Hippocampal formation (tissue), 2 donors: Measurements from ENCODE around the gene SGIP1.

Experiments
- DNase-seq, 2 donors: peaks; one replicate each; lab custom pipeline; 2025; lab: John Stamatoyannopoulos, UW

Gene SGIP1

DNA sequence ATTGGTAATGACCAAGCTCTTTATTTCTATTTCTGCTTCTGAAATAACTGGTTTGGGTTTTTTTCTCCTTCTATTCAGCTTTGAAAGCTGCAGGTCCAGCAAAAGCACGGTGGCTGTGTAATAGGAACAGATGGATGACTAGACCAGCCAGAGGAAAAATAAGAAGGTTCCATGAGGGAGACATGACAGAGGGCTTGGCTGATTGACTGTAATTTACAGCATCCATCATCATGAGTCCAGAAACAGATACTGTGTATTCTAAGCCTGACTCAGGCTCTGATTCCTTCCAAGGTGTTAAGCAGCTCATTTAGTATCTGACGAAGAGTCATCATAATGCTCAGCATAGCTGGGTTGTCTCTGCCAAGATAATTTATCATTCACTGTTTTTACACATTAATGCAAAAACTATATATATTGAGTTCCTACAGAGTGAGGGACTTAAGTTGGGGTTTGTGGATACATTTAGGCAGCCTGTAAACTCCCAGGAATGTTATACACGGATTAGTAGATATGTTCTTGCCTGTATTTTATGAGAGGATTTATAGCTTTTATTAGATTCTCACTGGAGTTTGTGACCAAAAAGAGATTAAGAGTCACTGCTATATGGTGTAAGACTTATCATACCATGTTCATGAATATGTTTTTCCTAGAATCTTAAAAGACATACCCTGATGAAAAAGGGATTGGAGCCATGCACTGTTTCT, 72.6 kb downstream of the SGIP1 start:
- DNase-seq: no peak

DNA sequence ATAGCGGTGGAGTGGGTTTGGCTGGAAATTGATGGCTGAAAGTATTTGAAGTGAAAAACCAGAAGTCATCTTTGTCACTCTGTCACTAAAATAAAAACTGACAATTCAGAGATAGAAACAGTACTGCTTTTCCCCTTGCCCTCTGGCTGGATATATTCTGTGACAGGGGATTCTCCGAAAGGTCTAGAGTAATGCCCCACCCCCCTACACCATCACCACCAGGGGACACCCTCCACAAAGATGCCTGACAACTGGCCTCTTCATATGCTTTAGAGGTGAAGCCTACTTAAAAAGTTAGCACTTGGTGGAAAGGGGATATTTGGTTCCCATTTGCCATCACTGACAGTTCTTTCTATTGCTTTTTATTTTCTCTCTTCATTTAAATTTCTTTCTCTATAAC, 73.5 kb downstream of the SGIP1 start:
- no peak for DNase-seq

- DNase-seq: no peak
Observed at GRCh38 chr1:66613187-66613586, 79.2 kb downstream of the SGIP1 start.

DNA sequence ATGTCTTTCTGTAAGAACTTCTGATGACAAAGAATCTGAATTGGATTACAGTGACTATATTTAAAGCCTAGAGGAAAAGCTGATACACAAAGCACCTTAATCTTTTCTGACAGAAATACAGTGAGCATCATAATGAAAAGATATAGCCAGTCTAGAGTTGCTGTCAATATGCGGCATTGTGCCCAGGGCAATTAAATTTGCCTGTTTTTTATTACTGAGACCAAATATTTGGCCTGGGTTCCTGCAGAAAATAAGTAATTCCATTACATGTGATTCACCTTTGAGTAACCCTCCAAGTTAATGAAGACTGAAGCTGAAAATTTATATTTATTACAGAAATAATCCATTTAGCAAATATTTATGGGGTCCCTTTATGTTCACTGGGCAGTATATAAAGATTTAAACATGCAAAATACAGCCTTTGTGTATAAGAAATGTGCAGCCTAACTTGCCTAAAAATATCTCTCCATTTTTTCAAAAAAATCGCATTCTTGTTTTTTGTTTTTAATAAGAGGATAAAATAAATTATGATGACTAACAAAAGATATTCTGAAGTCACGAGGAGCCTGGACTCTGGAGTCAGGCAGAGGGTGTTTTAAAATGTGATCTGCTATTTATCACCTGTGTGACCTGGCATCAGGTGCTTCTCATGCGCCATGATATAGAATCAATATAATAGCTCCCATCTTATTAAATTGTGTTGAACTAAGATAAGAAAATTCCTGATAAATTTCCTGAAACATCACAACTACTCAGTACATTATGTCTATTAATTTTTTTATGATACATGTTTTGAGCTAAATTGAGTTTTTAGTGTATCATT, 83.6 kb downstream of the SGIP1 start:
- no peak for DNase-seq

GRCh38 chr1:66618390-66618789, 84.4 kb downstream of the SGIP1 start:
- DNase-seq: no peak

GRCh38 chr1:66623812-66624211, 89.9 kb downstream of the SGIP1 start:
- no peak for DNase-seq

DNA sequence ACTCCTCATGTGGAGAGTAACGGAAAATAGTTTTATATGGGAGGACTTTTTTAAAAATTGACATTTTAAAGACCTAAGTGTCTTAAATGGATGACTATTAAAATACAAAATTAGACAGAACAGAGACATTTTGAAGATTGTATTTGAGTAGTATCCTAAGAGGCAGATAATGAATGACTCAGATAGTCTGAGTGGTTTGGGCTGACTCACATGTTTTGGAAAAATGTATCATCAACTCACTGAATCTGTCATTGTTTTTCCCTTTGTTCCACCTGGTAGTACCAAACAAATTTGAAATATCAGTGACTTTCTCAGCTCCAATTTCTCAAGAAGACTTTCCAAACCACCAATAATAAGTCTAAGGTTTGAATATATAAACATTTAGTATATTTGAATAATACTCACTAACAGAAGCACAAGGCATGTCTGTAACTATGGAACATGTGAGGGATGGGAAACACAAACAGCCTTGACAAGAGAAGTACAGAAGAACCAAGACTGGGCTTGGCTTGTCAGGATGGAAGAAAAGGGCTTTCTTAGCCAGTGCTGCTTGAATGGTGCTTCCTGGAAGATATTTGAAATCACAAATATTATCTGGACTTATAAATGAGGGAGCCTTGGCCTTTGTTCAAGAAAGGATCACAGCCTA, 90.6 kb downstream of the SGIP1 start:
- DNase-seq: no peak

- no peak for DNase-seq
Observed at GRCh38 chr1:66626261-66626660, 92.3 kb downstream of the SGIP1 start.

GRCh38 chr1:66628926-66629325, 95.0 kb downstream of the SGIP1 start:
- DNase-seq: no peak

DNA sequence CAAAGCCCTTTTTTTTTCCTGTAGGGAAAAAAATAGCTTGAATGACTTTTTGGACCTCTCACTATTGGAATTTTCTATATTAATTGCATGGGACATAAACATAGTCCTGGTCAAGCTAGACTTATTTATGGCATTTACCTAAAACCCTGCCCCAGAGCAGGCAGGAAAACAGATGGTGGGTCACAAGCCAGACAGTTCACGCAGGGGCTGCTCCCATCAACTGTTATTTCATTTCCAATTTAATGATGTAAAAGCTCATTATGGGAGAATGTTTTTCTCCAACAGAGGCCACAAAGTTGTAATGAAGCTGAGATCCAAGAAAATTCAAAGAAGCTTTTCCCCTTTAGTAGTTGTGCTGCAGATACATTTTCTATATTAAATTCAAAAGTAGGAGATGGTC, 99.2 kb downstream of the SGIP1 start:
- DNase-seq: no peak

GRCh38 chr1:66637146-66637545, 103.2 kb downstream of the SGIP1 start:
- DNase-seq: no peak

- no peak for DNase-seq
Observed at GRCh38 chr1:66641891-66642473, 108.0 kb downstream of the SGIP1 start.

- DNase-seq: no peak
Observed at GRCh38 chr1:66642992-66643391, 109.0 kb downstream of the SGIP1 start.

DNA sequence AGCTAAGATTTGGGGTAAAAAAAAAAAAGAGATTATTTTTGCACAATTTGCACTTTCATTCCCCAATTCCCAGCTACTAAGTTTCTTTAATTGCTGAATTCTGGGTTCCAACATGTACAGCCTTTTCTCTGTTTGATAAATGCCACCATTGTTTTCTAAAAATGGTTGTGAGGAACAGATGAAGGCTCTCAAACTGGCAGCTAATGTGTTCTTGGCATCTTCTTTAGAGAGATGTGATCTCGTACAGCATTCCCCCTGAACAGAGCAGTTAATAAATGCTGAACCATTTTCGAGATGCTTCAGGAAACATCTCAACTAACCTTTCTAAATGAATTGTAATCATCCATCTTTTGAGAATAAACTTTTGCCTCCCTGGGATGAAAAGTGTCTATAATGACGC, 110.4 kb downstream of the SGIP1 start:
- peak in 1 of 2 donors; percentile 25 for DNase-seq

DNA sequence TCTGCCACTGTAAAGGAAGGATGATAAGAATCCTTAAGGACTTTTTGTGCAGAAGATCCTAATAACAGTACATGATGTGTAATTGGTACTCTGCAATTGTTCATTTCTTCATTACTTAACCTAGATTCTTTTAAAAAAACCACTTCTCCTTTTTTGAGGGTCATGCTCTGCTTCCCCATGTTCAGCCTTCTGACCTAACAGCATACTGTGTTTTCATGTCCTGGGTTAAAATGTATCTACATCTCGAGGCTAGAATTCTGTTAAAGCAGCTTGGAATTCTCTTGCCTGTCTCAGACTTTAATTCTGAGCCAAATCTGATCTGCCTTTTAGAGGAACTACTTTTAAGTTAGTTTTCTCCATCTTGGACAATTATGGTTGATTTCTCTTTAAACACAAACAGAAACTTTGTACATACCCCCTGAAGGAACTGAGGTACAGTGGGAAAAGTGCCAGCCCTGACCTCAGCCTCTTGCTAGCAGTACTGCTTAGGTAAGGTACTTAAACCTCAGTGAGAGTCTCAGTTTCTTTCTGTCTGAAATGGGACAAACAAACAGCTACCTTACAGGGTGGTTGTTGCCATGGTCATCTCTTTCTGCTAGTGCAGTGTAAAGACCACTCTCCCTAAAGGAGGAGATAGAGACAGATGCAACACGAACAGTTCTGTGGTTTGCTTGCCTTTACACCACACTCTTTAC, 115.1 kb downstream of the SGIP1 start:
- DNase-seq: no peak

GRCh38 chr1:66652556-66652955, 118.6 kb downstream of the SGIP1 start:
- DNase-seq: no peak

GRCh38 chr1:66654643-66655042, 120.7 kb downstream of the SGIP1 start:
- DNase-seq: no peak

GRCh38 chr1:66671455-66671854, 137.5 kb downstream of the SGIP1 start:
- DNase-seq: no peak

- no peak for DNase-seq
Observed at GRCh38 chr1:66676613-66677298, 142.8 kb downstream of the SGIP1 start.

GRCh38 chr1:66678146-66678545, 144.2 kb downstream of the SGIP1 start:
- no peak for DNase-seq

- DNase-seq: no peak
Observed at GRCh38 chr1:66679140-66679539, 145.2 kb downstream of the SGIP1 start.
